ENCODE results near the gene TNPO2. TPM values are rescaled to one million over a fixed set of nuclear protein-coding genes. Genes with fewer than 3 reads are reported as not detected.

Gene TNPO2
- polyA plus RNA-seq, 1 experiment, result 77.3 TPM

DNA sequence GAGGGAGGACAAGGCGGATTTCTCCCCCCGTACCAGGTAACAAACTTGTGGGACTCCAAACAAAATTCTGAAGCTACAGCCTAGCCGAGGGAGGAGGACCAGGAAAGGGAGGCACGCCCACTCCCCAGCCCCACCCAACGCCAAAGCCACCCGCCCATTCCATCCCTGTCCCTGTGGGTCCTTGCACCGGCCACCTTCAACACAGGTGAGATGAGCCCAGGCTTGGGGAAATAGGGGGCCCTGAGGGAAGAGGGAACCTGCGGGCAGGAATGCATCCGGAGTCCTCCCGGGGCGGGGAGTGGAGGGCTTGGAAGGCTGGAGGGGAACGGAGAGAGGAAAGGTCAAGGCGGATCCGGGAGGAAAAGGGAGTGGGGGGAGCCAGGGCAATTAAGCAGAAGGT lies 27.9 kb upstream of the TNPO2 start, which contains the start of gene BEST2:
Gene BEST2, plus strand, starts transcription at position 157 of the 400 bp plus-strand sequence. CDS start 802 bp downstream, outside the sequence.
- Histone ChIP-seq H3K36me3 (ENCODE audit: control insufficient read depth, insufficient read depth, low read length) (peaks cover 9% of the 10 kb centered on the region), H3K27me3 (ENCODE audit: control insufficient read depth, insufficient read depth, low read length) (peaks cover 7% of the 10 kb centered on the region), H3K4me3 (ENCODE audit: low read depth, low read length) (no peak within 1 kb of the TSS)
- CTCF ChIA-PET, result interaction anchor here (0.7 to 7.6 kb wide), 2 partner anchors 9 to 15 kb away, joined by 3 to 62 read pairs; no protein-coding TSS in a partner anchor
- no peak for DNase-seq (ENCODE audit: low read depth)
- TF ChIP-seq, protein P1, sequence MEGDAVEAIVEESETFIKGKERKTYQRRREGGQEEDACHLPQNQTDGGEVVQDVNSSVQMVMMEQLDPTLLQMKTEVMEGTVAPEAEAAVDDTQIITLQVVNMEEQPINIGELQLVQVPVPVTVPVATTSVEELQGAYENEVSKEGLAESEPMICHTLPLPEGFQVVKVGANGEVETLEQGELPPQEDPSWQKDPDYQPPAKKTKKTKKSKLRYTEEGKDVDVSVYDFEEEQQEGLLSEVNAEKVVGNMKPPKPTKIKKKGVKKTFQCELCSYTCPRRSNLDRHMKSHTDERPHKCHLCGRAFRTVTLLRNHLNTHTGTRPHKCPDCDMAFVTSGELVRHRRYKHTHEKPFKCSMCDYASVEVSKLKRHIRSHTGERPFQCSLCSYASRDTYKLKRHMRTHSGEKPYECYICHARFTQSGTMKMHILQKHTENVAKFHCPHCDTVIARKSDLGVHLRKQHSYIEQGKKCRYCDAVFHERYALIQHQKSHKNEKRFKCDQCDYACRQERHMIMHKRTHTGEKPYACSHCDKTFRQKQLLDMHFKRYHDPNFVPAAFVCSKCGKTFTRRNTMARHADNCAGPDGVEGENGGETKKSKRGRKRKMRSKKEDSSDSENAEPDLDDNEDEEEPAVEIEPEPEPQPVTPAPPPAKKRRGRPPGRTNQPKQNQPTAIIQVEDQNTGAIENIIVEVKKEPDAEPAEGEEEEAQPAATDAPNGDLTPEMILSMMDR (IDR thresholded peaks at IDR 0.05; ENCODE audit: insufficient read depth, low read depth, low read length), result no peak
- POLR2A ChIA-PET, result no interaction called here

DNA sequence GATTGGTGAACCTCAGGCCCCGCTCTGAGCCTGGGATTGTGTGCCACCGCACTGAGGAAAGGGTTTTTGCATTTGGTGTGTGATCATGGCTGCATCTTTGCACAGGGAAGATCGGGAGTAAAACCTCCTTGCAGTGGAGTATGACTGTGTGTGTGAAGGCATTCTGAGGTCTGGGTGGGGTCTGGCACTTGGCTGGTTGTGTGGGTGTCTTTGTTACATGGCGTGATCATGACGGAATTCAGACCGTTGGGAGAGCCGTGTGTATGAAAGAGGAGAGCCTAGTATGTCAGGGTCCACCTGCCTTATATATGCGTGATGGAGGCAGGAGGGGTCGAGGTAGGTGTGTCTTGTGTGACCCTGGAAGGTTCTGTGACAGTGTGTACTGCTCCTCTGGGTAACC lies 27.1 kb upstream of the TNPO2 start:
- Histone ChIP-seq H3K27me3 (ENCODE audit: control insufficient read depth, insufficient read depth, low read length) (peaks cover 7% of the 10 kb centered on the region), H3K36me3 (ENCODE audit: control insufficient read depth, insufficient read depth, low read length) (peaks cover 9% of the 10 kb centered on the region), H3K4me3 (ENCODE audit: low read depth, low read length) (no peak overlapping the region)
- TF ChIP-seq, protein P1 (IDR thresholded peaks at IDR 0.05; ENCODE audit: insufficient read depth, low read depth, low read length), result no peak
- ChIA-PET CTCF (interaction anchor here (2.1 to 7.6 kb wide), 2 partner anchors 10 to 15 kb away, joined by 14 to 62 read pairs; no protein-coding TSS in a partner anchor), POLR2A (no interaction called here)
- no peak for DNase-seq (ENCODE audit: low read depth)

DNA sequence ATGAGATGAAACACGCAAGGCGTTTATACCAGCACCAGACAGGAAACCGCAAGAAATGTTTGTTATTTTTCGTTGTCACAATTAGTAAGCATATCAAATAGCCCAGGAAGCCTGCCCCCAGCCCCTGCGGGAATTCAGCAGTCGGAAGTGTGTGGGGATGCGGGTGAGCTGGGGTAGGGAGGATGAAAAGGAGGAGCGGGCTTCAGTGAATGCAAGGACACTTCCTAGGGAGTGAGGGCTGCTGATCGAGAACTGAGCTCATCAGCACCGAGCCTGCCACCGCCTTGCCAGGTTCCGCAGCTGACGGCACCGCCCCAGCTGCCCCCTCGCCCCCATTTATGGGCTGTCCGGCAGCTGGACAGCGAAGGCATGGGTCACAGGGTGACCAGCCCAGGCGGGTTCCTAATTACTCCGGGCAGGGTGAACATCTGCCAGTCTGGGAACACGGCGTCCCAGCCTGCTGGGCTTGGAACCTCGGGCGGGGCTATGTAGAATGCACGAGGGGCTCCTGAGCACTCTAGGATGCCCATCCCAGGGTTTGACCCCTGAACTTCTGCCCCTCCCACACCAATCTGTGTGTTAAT lies 26.3 kb upstream of the TNPO2 start:
- CTCF ChIA-PET, result interaction anchor here (0.8 to 4.7 kb wide), 3 partner anchors 6 to 92 kb away, joined by 3 to 33 read pairs (median 14); no protein-coding TSS in a partner anchor
- TF ChIP-seq, protein P1 (IDR thresholded peaks at IDR 0.05; ENCODE audit: insufficient read depth, low read depth, low read length), result no peak
- POLR2A ChIA-PET, result interaction anchor here (0.5 kb wide), 1 partner anchor 72 kb away, joined by 4 read pairs; no protein-coding TSS in a partner anchor
- no peak for DNase-seq (ENCODE audit: low read depth)
- Histone ChIP-seq H3K4me3 (ENCODE audit: low read depth, low read length) (no peak overlapping the region), H3K36me3 (ENCODE audit: control insufficient read depth, insufficient read depth, low read length) (peaks cover 11% of the 10 kb centered on the region), H3K27me3 (ENCODE audit: control insufficient read depth, insufficient read depth, low read length) (peaks cover 7% of the 10 kb centered on the region)

DNA sequence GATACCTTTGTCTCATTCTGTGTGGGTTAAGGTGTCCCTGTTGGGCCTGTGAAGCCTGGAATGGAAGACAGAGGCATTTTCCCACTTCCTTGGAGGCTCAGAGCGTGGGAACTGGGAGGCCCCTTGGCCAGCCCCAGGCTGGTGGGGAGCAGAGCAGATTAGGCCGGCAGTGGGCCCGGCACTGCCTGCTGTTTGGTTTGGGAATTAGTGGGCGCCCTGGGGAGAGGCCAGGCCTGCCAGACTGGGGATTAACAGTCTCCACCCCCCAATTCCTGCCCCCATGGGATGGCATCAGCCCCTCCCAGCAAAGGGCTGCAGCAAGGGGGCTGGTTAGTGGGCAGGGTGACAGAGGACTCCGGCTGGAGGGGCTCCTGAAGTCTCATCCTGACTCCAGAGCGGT lies 24.8 kb upstream of the TNPO2 start:
- CTCF ChIA-PET, result interaction anchor here (1.1 to 4.7 kb wide), 2 partner anchors 8 to 100 kb away, joined by 4 to 33 read pairs; no protein-coding TSS in a partner anchor
- TF ChIP-seq, protein P1 (IDR thresholded peaks at IDR 0.05; ENCODE audit: insufficient read depth, low read depth, low read length), result no peak
- H3K27me3 ChIP-seq (ENCODE audit: control insufficient read depth, insufficient read depth, low read length), result peaks cover 4% of the 10 kb centered on the region
- H3K36me3 ChIP-seq (ENCODE audit: control insufficient read depth, insufficient read depth, low read length), result peaks cover 13% of the 10 kb centered on the region
- DNase-seq (ENCODE audit: low read depth), result no peak
- H3K4me3 ChIP-seq (ENCODE audit: low read depth, low read length), result no peak overlapping the region
- POLR2A ChIA-PET, result no interaction called here

DNA sequence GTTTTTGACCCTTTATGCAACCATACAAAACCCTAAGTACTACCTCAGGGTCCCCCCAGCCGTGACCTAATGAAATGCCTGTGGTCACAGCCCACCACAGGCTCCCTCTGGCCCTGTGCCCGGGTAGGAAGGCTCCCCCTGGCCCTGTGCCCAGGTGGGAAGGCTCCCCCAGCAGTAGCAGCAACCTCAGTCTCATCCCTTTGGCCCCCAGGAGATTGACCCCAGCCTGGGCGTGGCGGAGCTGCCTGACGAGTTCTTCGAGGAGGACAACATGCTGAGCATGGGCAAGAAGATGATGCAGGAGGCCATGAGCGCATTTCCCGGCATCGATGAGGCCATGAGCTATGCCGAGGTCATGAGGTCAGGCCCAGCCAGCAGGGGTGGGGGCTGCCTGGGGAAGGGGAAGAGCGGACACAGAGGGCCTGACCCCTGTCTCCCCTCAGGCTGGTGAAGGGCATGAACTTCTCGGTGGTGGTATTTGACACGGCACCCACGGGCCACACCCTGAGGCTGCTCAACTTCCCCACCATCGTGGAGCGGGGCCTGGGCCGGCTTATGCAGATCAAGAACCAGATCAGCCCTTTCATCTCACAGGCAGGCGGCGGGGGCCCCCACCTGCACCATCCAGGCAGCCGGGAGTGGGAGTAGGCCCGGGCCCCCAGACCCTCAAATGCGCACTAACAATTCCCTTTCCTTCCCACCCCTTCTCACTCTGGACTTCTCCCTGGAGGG lies 21.6 kb upstream of the TNPO2 start:
- Histone ChIP-seq H3K27me3 (ENCODE audit: control insufficient read depth, insufficient read depth, low read length) (no peaks in the 10 kb centered on the region), H3K4me3 (ENCODE audit: low read depth, low read length) (no peak overlapping the region), H3K36me3 (ENCODE audit: control insufficient read depth, insufficient read depth, low read length) (peaks cover 13% of the 10 kb centered on the region)
- TF ChIP-seq, protein P1 (IDR thresholded peaks at IDR 0.05; ENCODE audit: insufficient read depth, low read depth, low read length), result no peak
- POLR2A ChIA-PET, result no interaction called here
- no peak for DNase-seq (ENCODE audit: low read depth)
- CTCF ChIA-PET, result interaction anchor here (1.3 to 4.7 kb wide), 4 partner anchors 11 to 103 kb away, joined by 6 to 33 read pairs (median 14); no protein-coding TSS in a partner anchor
